Left ventricle myocardium inferior (tissue), 1 donor: Measurements from ENCODE around the gene ACAD11. TPM values are rescaled to one million over a fixed set of nuclear protein-coding genes. Genes with fewer than 3 reads are reported as not detected.

Experiments
- DNase-seq: peaks from one replicate; pipeline ENCODE4 v3.0.0-alpha.2; 2020
- H3K27ac ChIP-seq: fragments of 200-600 bp; replicated peaks from 2 replicates; pipeline ENCODE4 v1.8.0; 2021
- H3K27me3 ChIP-seq: fragments of 200-600 bp; 2 replicates; pipeline ENCODE4 v1.8.0; 2021; ENCODE audit warnings: low read depth
- H3K36me3 ChIP-seq: fragments of 200-600 bp; 2 replicates; pipeline ENCODE4 v1.8.0; 2021
- H3K4me1 ChIP-seq: fragments of 200-600 bp; 2 replicates; pipeline ENCODE4 v1.8.0; 2021
- H3K4me3 ChIP-seq: fragments of 200-600 bp; 2 replicates; pipeline ENCODE4 v1.8.0; 2021; ENCODE audit warnings: mild to moderate bottlenecking, moderate library complexity
- H3K9me3 ChIP-seq: fragments of 200-600 bp; replicated peaks from 2 replicates; pipeline ENCODE4 v1.8.0; 2021
- CTCF ChIP-seq: fragments of 200-600 bp; IDR thresholded peaks from 2 replicates; pipeline ENCODE4 v1.8.0; 2021; ENCODE audit warnings: antibody characterized with exemption, mild to moderate bottlenecking, borderline replicate concordance
- intact Hi-C: fragments of 100-400 bp; cut with micrococcal nuclease; formaldehyde crosslinking; loops from one replicate; pipeline ENCODE4 v1.11.0; 2022
- total RNA-seq: library from RNA; stranded (reverse); fragmentation: NEBNext Ultra II Directional; extraction: Animal tissue kit (Norgen Biotek cat#: 25700); gene quantifications from one replicate; pipeline ENCODE4 v1.2.1, GENCODE V29; 2021
- donor health status: DM: no; HTN: yes; CAD: no; lungs with severe emphysema.

ACAD11 gene
- total RNA-seq, 1 donor from 2014 or later: 21.5 TPM

- no peak overlapping the region for H3K4me3 ChIP-seq
- no peak for DNase-seq
- H3K4me1 ChIP-seq: no peaks in the 10 kb centered on the region
- TF ChIP-seq CTCF: no peak
- no peak overlapping the region for H3K27ac ChIP-seq
- intact Hi-C loops: no loop called here
- no peaks in the 10 kb centered on the region for H3K9me3 ChIP-seq
- H3K36me3 ChIP-seq: peaks cover 92% of the 10 kb centered on the region
- no peaks in the 10 kb centered on the region for H3K27me3 ChIP-seq
Measured at GRCh38 chr3:132530624-132531023, 129.0 kb downstream of the ACAD11 start.

DNA sequence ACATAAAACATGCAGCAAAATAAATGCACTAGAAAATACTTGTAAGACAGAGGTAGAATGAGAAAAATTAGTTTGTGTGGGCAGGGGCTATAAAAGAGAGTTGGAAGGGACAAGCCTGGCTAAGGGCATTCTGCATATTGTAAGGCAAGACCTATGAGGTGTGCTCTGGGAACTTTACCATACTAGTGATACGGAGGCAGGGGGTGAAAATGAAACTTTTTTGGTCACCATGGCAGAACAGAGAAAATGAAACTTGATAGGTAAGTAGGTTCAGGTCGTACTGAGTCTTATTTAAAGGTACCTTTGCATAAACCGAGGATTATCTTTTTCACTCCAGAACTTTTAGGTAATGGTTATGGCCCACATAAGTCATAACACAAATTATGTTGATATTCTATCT is 137.3 kb downstream of the ACAD11 start:
- H3K4me3 ChIP-seq: no peak overlapping the region
- H3K27ac ChIP-seq: no peak overlapping the region
- H3K36me3 ChIP-seq: peaks cover 79% of the 10 kb centered on the region
- TF ChIP-seq CTCF: no peak
- H3K9me3 ChIP-seq: no peaks in the 10 kb centered on the region
- intact Hi-C loops: no loop called here
- DNase-seq: no peak
- H3K4me1 ChIP-seq: no peaks in the 10 kb centered on the region
- no peaks in the 10 kb centered on the region for H3K27me3 ChIP-seq

GRCh38 chr3:132521901-132522300 is 137.7 kb downstream of the ACAD11 start:
- Histone ChIP-seq H3K9me3 (no peaks in the 10 kb centered on the region), H3K4me3 (no peak overlapping the region), H3K4me1 (no peaks in the 10 kb centered on the region), H3K36me3 (peaks cover 79% of the 10 kb centered on the region), H3K27ac (no peak overlapping the region), H3K27me3 (no peaks in the 10 kb centered on the region)
- no peak for DNase-seq
- no peak for TF ChIP-seq CTCF
- intact Hi-C loops: no loop called here

- TF ChIP-seq CTCF: no peak
- Histone ChIP-seq H3K4me3 (no peak overlapping the region), H3K4me1 (no peaks in the 10 kb centered on the region), H3K27ac (no peak overlapping the region), H3K9me3 (no peaks in the 10 kb centered on the region), H3K36me3 (peaks cover 79% of the 10 kb centered on the region), H3K27me3 (no peaks in the 10 kb centered on the region)
- DNase-seq: no peak
- intact Hi-C loops: no loop called here
Measured at GRCh38 chr3:132519914-132520313, 139.7 kb downstream of the ACAD11 start.

GRCh38 chr3:132517311-132517710 is 142.3 kb downstream of the ACAD11 start:
- intact Hi-C loops: no loop called here
- TF ChIP-seq CTCF: no peak
- no peaks in the 10 kb centered on the region for H3K27me3 ChIP-seq
- H3K9me3 ChIP-seq: no peaks in the 10 kb centered on the region
- no peak overlapping the region for H3K27ac ChIP-seq
- no peaks in the 10 kb centered on the region for H3K4me1 ChIP-seq
- peaks cover 79% of the 10 kb centered on the region for H3K36me3 ChIP-seq
- DNase-seq: no peak
- H3K4me3 ChIP-seq: no peak overlapping the region

DNA sequence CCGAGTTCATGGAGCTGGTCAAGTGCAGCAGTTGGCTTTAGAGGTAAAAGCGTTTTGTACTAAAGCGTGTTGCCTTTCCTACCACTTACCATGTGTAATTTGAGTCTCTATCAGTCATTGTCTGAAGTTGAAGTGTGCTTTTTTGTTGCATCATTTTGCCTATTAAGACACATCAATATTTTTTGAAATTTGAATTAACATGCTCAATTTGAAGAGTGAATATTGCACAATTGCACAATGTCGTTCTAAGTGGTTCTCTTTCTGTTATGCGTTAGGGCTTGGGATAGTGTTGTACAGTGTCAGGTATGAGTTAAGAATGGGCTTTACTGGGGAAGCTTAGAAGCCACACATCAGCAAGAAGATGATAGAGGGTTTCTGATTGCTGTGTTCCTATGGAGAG is 146.6 kb downstream of the ACAD11 start:
- DNase-seq: no peak
- TF ChIP-seq CTCF: no peak
- Histone ChIP-seq H3K9me3 (no peaks in the 10 kb centered on the region), H3K4me1 (no peaks in the 10 kb centered on the region), H3K36me3 (peaks cover 91% of the 10 kb centered on the region), H3K4me3 (no peak overlapping the region), H3K27ac (no peak overlapping the region), H3K27me3 (no peaks in the 10 kb centered on the region)
- intact Hi-C loops: no loop called here
